ENCODE measurements around the gene ITGB1BP1. TPM values are rescaled to one million over a fixed set of nuclear protein-coding genes. Genes with fewer than 3 reads are reported as not detected.

Gene ITGB1BP1
- total RNA-seq, 1 experiment from 2014 or later = 93.1 TPM

DNA sequence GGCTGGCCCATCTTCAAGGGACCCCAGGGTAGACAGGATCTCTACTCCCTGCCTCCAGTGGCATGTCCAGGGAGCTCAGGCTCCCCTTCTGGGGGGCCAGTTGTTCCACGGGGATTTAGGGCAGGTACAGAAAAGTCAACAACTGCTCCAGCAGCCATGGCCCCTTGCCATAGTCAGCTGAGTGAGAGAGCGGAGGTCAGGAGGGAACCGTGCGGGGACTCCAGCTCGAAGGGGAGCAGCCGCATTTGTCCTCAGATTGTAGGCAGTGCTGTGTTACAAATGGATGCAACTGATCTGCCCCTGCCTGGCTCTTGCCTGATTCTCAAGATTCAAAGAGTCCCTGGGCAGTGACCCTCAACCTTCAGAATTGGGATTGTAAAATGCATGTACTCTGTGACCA lies 49.9 kb downstream of the ITGB1BP1 start:
- Mint-ChIP-seq H3K4me1 (ENCODE audit: low read depth, unreplicated experiment) (no peaks in the 10 kb centered on the region), H3K9me3 (ENCODE audit: low read depth, unreplicated experiment) (no peaks in the 10 kb centered on the region), H3K4me3 (ENCODE audit: low read depth, unreplicated experiment) (no peak overlapping the region), H3K27me3 (ENCODE audit: unreplicated experiment) (no peaks in the 10 kb centered on the region), H3K36me3 (ENCODE audit: insufficient read depth, unreplicated experiment) (peaks cover 64% of the 10 kb centered on the region), H3K27ac (ENCODE audit: unreplicated experiment) (no peak overlapping the region)
- BruUV-seq (replicated peaks) = no TSS peak
- no peak for DNase-seq
- TF ChIP-seq CTCF (IDR thresholded peaks at IDR 0.05; ENCODE audit: unreplicated experiment) = no peak
- intact Hi-C loops (cut with micrococcal nuclease; ENCODE audit: unreplicated experiment) = no loop called here
- CTCF ChIA-PET = no interaction called here

- H3K4me3 Mint-ChIP-seq (ENCODE audit: low read depth, unreplicated experiment) = no peak overlapping the region
- no TSS peak for BruUV-seq (replicated peaks)
- no peaks in the 10 kb centered on the region for H3K9me3 Mint-ChIP-seq (ENCODE audit: low read depth, unreplicated experiment)
- H3K27me3 Mint-ChIP-seq (ENCODE audit: unreplicated experiment) = no peaks in the 10 kb centered on the region
- CTCF ChIA-PET = no interaction called here
- no peaks in the 10 kb centered on the region for H3K4me1 Mint-ChIP-seq (ENCODE audit: low read depth, unreplicated experiment)
- H3K36me3 Mint-ChIP-seq (ENCODE audit: insufficient read depth, unreplicated experiment) = peaks cover 68% of the 10 kb centered on the region
- intact Hi-C loops (cut with micrococcal nuclease; ENCODE audit: unreplicated experiment) = no loop called here
- H3K27ac Mint-ChIP-seq (ENCODE audit: unreplicated experiment) = no peak overlapping the region
- DNase-seq = no peak
- no peak for TF ChIP-seq CTCF (IDR thresholded peaks at IDR 0.05; ENCODE audit: unreplicated experiment)
These were observed 50.3 kb downstream of the ITGB1BP1 start for GRCh38 chr2:9373047-9373446.

DNA sequence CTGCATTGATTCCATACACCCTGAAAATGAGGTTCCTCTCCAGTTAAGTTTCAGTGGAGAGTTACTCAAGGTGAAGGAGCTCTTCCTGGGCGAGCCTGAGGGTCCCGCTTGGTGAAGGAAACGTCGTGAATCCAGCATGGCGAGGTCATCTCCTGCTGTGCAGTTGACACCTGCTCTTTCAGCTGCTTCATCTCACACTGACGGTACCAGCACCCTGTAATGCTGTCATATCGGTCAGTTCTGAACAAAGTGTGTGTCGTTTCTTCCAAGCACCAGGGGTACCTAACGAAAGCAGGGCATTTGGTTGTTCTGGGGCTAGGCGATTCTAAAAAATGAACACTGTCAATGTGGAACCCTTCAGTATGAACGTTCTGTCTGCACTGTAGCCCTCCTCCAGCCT lies 52.6 kb downstream of the ITGB1BP1 start:
- CTCF ChIA-PET = interaction anchor here (1.0 kb wide), 1 partner anchor 228 kb away, joined by 5 read pairs; no protein-coding TSS in a partner anchor
- Mint-ChIP-seq H3K36me3 (ENCODE audit: insufficient read depth, unreplicated experiment) (peaks cover 82% of the 10 kb centered on the region), H3K4me1 (ENCODE audit: low read depth, unreplicated experiment) (no peaks in the 10 kb centered on the region), H3K27ac (ENCODE audit: unreplicated experiment) (no peak overlapping the region), H3K9me3 (ENCODE audit: low read depth, unreplicated experiment) (no peaks in the 10 kb centered on the region), H3K4me3 (ENCODE audit: low read depth, unreplicated experiment) (no peak overlapping the region), H3K27me3 (ENCODE audit: unreplicated experiment) (no peaks in the 10 kb centered on the region)
- BruUV-seq (replicated peaks) = no TSS peak
- intact Hi-C loops (cut with micrococcal nuclease; ENCODE audit: unreplicated experiment) = no loop called here
- TF ChIP-seq CTCF (IDR thresholded peaks at IDR 0.05; ENCODE audit: unreplicated experiment) = no peak
- DNase-seq = no peak

DNA sequence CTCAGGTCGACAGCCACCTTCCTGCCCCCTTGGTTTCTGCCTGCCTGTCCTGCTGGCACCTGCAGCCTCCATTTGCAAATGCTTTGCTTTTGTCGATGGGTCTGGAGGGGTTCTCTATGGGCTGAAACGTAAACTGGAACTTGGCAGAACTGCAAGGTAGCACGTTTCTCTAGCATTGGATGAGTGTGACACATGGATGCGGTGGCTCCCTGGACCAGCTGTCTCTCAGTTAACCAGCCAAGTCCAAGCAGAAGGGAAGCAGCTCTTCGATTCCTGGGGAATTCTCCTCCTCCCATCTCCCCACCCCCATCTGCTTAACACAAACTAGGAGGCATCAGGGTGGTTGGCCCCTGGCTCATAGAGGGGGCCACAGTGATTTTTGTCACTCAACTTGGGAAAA lies 57.3 kb downstream of the ITGB1BP1 start:
- Mint-ChIP-seq H3K27ac (ENCODE audit: unreplicated experiment) (no peak overlapping the region), H3K9me3 (ENCODE audit: low read depth, unreplicated experiment) (no peaks in the 10 kb centered on the region), H3K4me1 (ENCODE audit: low read depth, unreplicated experiment) (no peaks in the 10 kb centered on the region), H3K4me3 (ENCODE audit: low read depth, unreplicated experiment) (no peak overlapping the region), H3K36me3 (ENCODE audit: insufficient read depth, unreplicated experiment) (peaks cover 90% of the 10 kb centered on the region), H3K27me3 (ENCODE audit: unreplicated experiment) (no peaks in the 10 kb centered on the region)
- intact Hi-C loops (cut with micrococcal nuclease; ENCODE audit: unreplicated experiment) = no loop called here
- CTCF ChIA-PET = no interaction called here
- BruUV-seq (replicated peaks) = no TSS peak
- DNase-seq = no peak
- TF ChIP-seq CTCF (IDR thresholded peaks at IDR 0.05; ENCODE audit: unreplicated experiment) = no peak
